Immature natural killer cell (primary cell): Measurements from ENCODE around the gene NEMP1. TPM values are rescaled to one million over a fixed set of nuclear protein-coding genes. Genes with fewer than 3 reads are reported as not detected.

Source experiments
- DNase-seq, 3 donors: peaks; one replicate each; pipeline ENCODE4 v3.0.0; 2022; ENCODE audit warnings: mixed read lengths in 1 of 3
- H3K27ac Mint-ChIP-seq, 6 donors: one replicate each; pipeline ENCODE4 v1.8.0; 2020; ENCODE audit warnings: mixed read lengths in 6 of 6, mild to moderate bottlenecking in 5 of 6, inconsistent platforms in 4 of 6, moderate library complexity in 3 of 6
- H3K27me3 Mint-ChIP-seq, 3 donors: one replicate each; pipeline ENCODE4 v1.8.0; 2020 to 2021; ENCODE audit warnings: low read depth in 3 of 3, mild to moderate bottlenecking in 3 of 3, mixed read lengths in 3 of 3, moderate library complexity in 3 of 3, inconsistent platforms in 1 of 3
- H3K36me3 Mint-ChIP-seq, 3 donors: one replicate each; pipeline ENCODE4 v1.8.0; 2020; ENCODE audit warnings: mixed read lengths in 3 of 3, inconsistent platforms in 2 of 3, mild to moderate bottlenecking in 2 of 3
- H3K4me1 Mint-ChIP-seq, 2 donors: one replicate each; pipeline ENCODE4 v1.8.0; 2020; ENCODE audit warnings: inconsistent platforms in 2 of 2, mild to moderate bottlenecking in 2 of 2, mixed read lengths in 2 of 2, moderate library complexity in 1 of 2
- H3K4me3 Mint-ChIP-seq, 5 donors: one replicate each; pipeline ENCODE4 v1.8.0; 2020; ENCODE audit warnings: mild to moderate bottlenecking in 5 of 5, mixed read lengths in 5 of 5, inconsistent platforms in 3 of 5, moderate library complexity in 3 of 5
- H3K9me3 Mint-ChIP-seq, 6 donors: one replicate each; pipeline ENCODE4 v1.8.0; 2020; ENCODE audit warnings: mild to moderate bottlenecking in 6 of 6, mixed read lengths in 6 of 6, inconsistent platforms in 4 of 6, moderate library complexity in 3 of 6
- polyA plus RNA-seq, 3 donors: library from polyadenylated mRNA; unstranded; fragments of 300-500 nt; fragmentation: Illumina TruSeq; gene quantifications; one replicate each; pipeline ENCODE4 v1.2.3, GENCODE V29; 2021

NEMP1 gene
- polyA plus RNA-seq, 3 donors from 2014 or later = 1.6 to 4.1 (median 2.6) TPM

DNA sequence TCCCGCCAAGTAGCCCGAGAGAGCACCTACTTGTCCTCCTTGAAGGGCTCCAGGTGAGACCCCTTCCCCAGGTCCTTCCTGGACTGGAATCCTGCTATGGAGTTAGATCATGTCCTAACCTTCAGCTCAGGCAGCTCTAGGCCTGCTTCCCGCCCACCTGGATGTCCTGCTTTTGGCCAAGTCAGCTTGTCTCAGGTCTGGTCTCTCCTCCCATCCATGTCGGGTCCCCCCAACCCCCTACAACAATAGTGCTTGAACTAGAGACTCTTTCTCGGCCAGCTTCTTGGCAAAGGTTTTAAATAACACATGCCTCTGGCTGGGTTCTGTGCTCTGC, 13.9 kb upstream of the NEMP1 start:
- Mint-ChIP-seq H3K27ac (peak overlapping the region in 3 of 6 donors; percentile 19 to 68 (median 46)), H3K9me3 (no peaks in the 10 kb centered on the region), H3K27me3 (peaks cover 3 to 13% (median 10%) of the 10 kb centered on the region in 3 donors), H3K4me1 (peaks cover 30 to 33% of the 10 kb centered on the region in 2 donors), H3K4me3 (no peak overlapping the region), H3K36me3 (peaks cover 6 to 16% (median 9%) of the 10 kb centered on the region in 3 donors)
- no peak for DNase-seq

DNA sequence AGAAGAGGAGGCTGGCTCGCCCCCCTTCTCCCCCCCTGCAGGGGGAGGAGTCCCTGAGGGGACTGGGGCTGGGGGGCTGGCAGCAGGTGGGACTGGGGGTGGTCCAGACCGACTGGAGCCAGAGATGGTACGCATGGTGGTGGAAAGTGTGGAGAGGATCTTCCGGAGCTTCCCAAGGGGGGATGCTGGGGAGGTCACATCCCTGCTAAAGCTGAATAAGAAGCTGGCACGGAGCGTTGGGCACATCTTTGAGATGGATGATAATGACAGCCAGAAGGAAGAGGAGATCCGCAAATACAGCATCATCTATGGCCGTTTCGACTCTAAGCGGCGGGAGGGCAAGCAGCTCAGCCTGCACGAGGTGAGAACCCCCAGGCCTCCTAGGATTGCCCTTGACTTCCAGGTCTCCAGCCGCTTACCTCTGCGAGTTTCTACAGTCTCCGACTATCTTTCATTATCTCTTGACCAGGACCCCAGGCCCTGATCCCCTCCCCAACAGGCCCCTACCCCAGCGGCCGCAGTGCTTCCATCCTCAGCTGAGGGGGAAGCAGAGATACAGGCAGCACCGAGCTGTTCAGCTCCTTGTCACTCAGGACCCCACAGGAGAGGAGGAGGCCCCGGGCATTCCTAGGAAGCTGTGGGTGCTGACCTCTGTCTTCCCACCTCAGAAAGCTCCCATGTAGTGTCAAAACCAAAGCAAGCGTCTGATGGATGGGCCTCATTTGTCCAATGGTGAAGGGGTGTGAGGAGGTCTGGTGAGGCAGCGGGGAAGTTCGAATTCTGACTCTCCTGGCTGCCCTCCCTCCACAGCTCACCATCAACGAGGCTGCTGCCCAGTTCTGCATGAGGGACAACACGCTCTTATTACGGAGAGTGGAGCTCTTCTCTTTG, 13.3 kb upstream of the NEMP1 start:
- Mint-ChIP-seq H3K4me1 (peaks cover 31 to 33% of the 10 kb centered on the region in 2 donors), H3K9me3 (no peaks in the 10 kb centered on the region), H3K36me3 (peaks cover 3 to 11% (median 6%) of the 10 kb centered on the region in 3 donors), H3K4me3 (peak overlapping the region in 2 of 5 donors; percentile 9 to 53), H3K27me3 (peaks cover 3 to 13% (median 10%) of the 10 kb centered on the region in 3 donors), H3K27ac (peak overlapping the region in 1 of 6 donors; percentile 30)
- no peak for DNase-seq

DNA sequence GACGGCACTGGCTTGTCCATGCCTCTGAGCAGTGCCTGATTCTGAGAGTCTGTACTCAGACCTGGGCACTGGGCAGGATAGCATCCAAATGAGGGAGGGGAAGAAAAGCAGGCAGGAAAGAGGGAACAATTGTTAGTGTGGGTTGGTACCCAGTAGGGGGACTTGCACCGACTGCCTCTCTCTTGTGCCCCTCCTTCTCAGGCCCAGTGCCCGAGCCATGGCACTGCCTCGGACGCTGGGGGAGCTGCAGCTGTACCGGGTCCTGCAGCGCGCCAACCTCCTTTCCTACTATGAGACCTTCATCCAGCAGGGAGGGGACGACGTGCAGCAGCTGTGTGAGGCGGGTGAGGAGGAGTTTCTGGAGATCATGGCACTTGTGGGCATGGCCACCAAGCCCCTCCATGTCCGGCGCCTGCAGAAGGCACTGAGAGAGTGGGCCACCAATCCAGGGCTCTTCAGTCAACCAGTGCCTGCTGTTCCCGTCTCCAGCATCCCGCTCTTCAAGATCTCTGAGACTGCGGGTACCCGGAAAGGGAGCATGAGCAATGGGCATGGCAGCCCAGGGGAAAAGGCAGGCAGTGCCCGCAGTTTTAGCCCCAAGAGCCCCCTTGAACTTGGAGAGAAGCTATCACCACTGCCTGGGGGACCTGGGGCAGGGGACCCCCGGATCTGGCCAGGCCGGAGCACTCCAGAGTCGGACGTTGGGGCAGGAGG, 12.5 kb upstream of the NEMP1 start:
- Mint-ChIP-seq H3K9me3 (no peaks in the 10 kb centered on the region), H3K4me3 (peak overlapping the region; percentile 2 to 29 (median 15)), H3K4me1 (peaks cover 39 to 41% of the 10 kb centered on the region in 2 donors), H3K27me3 (peaks cover 3 to 13% (median 9%) of the 10 kb centered on the region in 3 donors), H3K36me3 (peaks cover 0 to 5% (median 3%) of the 10 kb centered on the region in 3 donors), H3K27ac (peak overlapping the region in 4 of 6 donors; percentile 1 to 76 (median 47))
- DNase-seq = no peak

DNA sequence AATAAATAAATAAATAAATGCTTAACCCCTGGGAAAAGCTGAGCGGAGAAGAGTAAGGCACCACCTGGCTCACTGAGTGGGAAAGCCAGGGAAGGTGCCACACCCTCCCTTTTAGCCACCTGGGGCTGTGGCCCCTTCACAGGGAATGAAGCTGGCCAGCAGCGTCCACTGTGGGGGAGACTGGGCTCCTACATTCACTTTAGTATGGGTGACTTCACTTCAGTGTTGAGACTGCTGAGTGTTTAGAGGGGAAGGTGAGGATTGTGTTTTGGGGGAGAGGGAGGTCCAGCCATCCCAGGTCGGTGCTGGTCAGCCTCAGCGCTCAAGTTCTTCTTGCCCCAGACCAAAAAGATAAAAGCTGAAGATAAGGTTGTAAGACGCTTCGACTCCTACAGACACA, 11.9 kb upstream of the NEMP1 start:
- no peaks in the 10 kb centered on the region for H3K36me3 Mint-ChIP-seq
- H3K27me3 Mint-ChIP-seq = peaks cover 3 to 13% (median 9%) of the 10 kb centered on the region in 3 donors
- peaks cover 45 to 47% of the 10 kb centered on the region in 2 donors for H3K4me1 Mint-ChIP-seq
- DNase-seq = no peak
- H3K27ac Mint-ChIP-seq = peak overlapping the region in 3 of 6 donors; percentile 41 to 76 (median 71)
- peak overlapping the region; percentile 2 to 29 (median 15) for H3K4me3 Mint-ChIP-seq
- no peaks in the 10 kb centered on the region for H3K9me3 Mint-ChIP-seq

DNA sequence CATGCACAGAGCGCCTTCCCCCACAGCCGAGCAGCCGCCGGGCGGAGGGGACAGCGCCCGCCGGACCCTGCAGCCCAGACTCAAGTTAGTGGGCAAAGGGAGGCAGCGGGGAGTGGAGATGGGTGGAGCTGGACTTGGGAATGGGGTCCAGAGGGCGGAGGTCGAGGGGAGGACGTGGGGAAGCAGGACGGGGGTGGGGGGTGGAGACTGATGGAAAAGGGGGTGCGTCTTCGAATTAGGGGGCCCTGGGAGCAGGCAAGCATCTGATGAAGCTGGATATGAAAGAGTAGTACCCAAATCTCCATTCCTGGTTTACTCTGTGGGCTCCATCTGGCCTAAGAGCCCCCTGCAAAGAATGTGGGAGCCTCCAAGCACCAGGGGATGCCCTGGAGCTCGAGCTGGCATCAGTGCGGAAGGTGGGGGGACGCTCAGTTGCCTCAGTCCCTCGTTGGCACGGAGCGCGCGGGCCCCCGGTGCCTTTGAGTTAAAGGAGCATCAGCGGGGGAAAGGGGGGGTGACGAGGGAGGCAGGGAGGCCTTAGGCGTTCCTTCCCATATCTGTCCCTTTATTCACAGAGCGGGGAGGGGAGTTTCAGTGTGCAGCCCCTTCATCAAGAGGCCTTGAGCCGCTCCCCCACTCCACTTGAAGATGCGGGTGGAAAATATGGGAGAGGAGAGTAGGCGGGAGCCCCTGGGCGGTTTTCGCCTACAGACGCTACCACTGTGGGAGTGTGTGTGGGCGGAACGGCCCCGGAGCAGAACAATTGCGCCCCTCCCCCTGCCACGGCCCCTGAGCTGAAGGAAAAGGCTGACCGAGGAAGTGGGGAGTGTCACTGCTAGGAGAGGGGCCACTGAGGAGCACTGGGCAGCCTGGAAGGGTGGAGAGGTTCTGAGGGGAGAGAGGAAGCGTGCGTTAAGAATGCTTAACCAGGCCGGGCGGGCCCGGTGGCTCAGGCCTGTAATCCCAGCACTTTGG, 11.0 kb upstream of the NEMP1 start:
- Mint-ChIP-seq H3K4me3 (peak overlapping the region; percentile 85 to 89 (median 86)), H3K9me3 (no peaks in the 10 kb centered on the region), H3K27me3 (peaks cover 3 to 13% (median 9%) of the 10 kb centered on the region in 3 donors), H3K27ac (peak overlapping the region; percentile 48 to 82 (median 72)), H3K36me3 (no peaks in the 10 kb centered on the region), H3K4me1 (peaks cover 46 to 48% of the 10 kb centered on the region in 2 donors)
- DNase-seq = peak; percentile 17 to 21 (median 18)

DNA sequence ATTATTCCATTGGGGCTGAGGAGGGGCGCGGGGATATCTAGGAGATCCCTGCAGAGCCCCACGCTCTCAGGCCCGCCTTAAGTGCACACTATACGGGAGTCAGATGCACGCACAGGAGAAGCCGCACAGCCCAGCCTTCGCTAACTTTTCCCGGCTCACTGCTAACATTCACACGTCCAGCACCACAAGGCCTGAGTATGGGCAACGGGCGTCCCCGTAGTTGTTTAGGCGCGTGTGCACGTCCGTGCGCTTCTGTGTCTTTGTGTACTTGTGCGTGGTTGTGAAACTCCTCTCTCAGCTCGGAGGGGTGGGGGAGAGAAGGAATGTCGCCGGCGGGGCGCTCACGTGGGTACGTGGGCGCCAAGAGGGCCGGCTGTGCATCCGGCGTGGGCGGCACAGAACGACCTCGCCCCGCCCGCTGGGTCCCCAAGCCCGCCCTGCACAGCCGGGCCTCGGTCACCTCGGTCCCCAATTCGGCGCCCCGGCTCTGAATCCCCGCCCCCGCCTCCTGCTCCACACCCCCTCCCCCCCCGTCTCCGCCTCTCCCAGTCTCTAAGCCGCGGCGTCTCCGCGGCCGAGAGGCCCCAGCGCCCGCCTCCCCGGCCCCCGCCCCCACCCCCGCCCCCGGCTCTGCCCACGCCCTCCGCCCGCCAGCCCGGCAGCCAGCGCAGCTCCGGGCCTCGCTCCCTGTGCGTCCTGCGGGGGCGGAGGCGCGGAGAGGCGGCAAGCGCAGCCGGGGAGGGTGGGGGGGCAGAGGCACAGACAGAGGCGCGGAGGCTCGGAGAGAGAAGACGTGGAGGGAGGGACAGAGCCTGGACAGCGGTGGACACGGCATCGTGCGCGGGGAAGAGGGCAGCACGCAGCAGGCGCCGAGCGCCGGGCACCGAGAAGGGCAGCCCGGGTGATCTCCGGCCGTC, 10.0 kb upstream of the NEMP1 start, which contains the start of gene NAB2:
Gene NAB2 (plus strand): TSS at position 761 of the 917 bp plus-strand sequence. CDS start 158 bp downstream, outside the sequence.
- peaks cover 3 to 13% (median 9%) of the 10 kb centered on the region in 3 donors for H3K27me3 Mint-ChIP-seq
- peak within 1 kb of the TSS; percentile 88 to 97 (median 95) for H3K4me3 Mint-ChIP-seq
- peaks cover 43 to 45% of the 10 kb centered on the region in 2 donors for H3K4me1 Mint-ChIP-seq
- peak; percentile 90 to 93 (median 93) for DNase-seq
- no peaks in the 10 kb centered on the region for H3K9me3 Mint-ChIP-seq
- H3K27ac Mint-ChIP-seq = peak within 1 kb of the TSS; percentile 84 to 99 (median 97)
- H3K36me3 Mint-ChIP-seq = no peaks in the 10 kb centered on the region

DNA sequence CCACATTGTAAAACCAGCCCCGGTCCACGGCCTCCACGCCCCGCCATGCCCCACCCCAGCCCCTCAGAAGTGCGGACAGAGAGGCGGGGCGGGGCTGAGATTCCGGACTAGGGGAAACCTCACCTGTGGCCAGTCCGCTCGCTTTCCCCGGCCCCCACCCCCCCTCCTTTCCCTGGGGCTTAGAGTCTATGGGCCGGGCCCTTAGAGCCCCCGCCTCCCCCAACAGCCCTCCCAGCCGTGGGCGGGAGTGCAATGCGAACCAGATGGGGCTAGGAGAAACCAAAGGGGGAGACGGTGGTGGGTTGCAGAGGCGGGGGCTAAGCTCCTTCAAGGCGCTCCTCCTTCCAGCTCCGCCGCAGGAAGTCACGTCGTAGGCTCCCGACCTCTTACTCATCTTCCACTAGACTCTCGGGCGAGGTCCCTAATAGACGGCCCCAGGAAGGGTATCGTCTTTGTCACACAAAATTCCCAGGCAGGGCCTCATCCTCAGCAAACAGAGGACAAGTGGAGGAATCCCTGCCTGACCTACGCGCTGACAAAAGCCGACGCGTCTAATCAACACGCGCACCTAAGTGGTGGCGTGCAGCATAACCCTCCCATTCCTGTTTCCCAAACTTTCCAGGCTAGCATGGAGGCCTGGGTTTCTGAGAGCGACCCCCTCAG, 9.2 kb upstream of the NEMP1 start:
- H3K4me1 Mint-ChIP-seq = peaks cover 40 to 41% of the 10 kb centered on the region in 2 donors
- peak overlapping the region; percentile 84 to 99 (median 97) for H3K27ac Mint-ChIP-seq
- H3K9me3 Mint-ChIP-seq = no peaks in the 10 kb centered on the region
- H3K27me3 Mint-ChIP-seq = peaks cover 3 to 13% (median 9%) of the 10 kb centered on the region in 3 donors
- H3K36me3 Mint-ChIP-seq = no peaks in the 10 kb centered on the region
- DNase-seq = peak; percentile 69 to 75 (median 74)
- peak overlapping the region; percentile 88 to 97 (median 95) for H3K4me3 Mint-ChIP-seq

DNA sequence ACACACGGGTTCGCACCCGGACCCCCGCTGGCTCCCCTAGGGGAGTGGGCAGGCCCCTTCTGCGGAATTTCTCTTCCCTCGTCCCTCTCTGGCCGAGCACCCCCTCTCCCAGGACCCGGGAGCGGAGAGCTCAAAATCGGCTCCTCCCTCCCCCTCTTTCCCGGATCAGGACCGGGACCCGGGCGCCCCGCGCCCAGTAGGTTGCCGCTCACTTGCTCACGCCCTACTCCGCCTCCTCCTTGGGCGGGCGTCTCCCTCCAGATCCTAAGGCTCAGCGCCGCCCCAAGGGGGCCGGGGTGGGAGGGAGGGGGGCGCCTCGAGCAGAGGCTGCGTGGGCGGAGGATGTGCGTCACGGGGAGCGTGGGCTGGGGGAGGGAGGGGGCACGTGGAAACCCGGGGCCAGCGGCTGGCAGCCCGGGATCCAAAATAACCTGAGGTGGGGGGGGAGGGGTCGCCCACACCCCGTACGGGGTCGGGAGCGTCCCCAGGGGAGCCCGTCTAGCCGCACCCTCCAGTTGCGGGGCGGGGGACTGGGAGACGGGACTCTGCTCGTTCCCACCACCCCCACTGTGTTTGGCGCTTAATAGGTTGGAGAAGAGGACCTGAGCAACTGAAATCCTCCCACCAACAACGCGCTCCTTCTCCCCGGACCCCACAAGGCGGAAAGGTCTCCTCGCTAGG, 8.6 kb upstream of the NEMP1 start:
- peak overlapping the region; percentile 89 to 97 (median 95) for H3K4me3 Mint-ChIP-seq
- H3K27me3 Mint-ChIP-seq = peaks cover 3 to 11% (median 9%) of the 10 kb centered on the region in 3 donors
- DNase-seq = peak; percentile 77 to 82 (median 81)
- H3K4me1 Mint-ChIP-seq = peaks cover 36 to 40% of the 10 kb centered on the region in 2 donors
- peak overlapping the region; percentile 84 to 99 (median 97) for H3K27ac Mint-ChIP-seq
- H3K36me3 Mint-ChIP-seq = no peaks in the 10 kb centered on the region
- H3K9me3 Mint-ChIP-seq = no peaks in the 10 kb centered on the region

DNA sequence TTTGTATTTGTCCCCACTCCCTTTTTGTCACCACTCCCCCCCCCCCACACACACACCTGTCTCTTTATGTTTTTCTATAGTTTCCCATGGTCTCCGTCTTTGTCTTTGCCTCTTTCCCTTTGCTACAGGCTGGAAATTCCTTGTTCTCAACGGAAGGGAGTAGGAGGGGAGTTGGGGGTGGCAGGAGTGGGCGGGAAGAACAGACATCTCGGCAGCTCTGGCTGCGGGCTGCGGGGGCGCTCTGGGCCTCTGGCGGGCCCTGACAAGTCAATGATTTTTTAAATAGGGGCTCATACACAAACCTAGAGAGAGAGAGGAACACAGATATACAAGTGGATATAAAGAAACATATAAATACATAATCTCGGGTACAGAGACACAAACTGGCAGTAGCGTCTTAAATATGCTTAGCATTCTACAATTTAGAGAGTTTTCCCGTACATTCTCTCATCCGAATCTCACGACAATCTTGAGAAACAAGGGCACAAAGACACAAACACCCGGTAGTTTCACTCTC, 8.0 kb upstream of the NEMP1 start:
- peak overlapping the region; percentile 84 to 96 (median 95) for H3K27ac Mint-ChIP-seq
- H3K4me3 Mint-ChIP-seq = peak overlapping the region; percentile 86 to 95 (median 90)
- no peaks in the 10 kb centered on the region for H3K9me3 Mint-ChIP-seq
- peak; percentile 40 to 46 (median 42) for DNase-seq
- H3K4me1 Mint-ChIP-seq = peaks cover 36 to 40% of the 10 kb centered on the region in 2 donors
- no peaks in the 10 kb centered on the region for H3K36me3 Mint-ChIP-seq
- peaks cover 3 to 10% (median 9%) of the 10 kb centered on the region in 3 donors for H3K27me3 Mint-ChIP-seq

DNA sequence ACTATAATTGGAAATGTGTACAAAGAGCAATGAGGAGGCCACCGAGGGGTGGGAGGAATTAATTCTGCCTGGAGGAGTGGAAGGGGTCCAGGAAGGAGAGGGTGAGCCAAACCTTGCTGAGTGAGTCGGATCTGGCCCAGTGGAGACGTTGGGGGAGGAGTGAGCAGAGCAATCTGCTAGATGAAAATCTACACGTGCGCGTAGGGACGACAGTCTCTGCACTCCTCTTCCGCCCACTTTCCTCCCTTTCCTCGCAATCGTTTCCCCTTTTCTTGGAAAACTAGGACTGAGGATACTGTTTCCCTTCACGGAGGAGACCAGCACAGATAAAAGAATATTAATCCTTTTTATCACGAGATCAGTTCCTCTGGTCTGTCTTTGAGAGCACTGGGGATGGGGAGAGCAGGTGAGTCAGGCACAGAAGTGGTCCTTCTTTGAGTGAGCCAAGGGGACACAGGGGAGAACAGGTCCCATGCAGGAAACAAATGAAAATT, 7.5 kb upstream of the NEMP1 start:
- peak overlapping the region; percentile 86 to 95 (median 90) for H3K4me3 Mint-ChIP-seq
- H3K36me3 Mint-ChIP-seq = no peaks in the 10 kb centered on the region
- peaks cover 3 to 10% (median 9%) of the 10 kb centered on the region in 3 donors for H3K27me3 Mint-ChIP-seq
- peaks cover 34 to 40% of the 10 kb centered on the region in 2 donors for H3K4me1 Mint-ChIP-seq
- peak overlapping the region; percentile 84 to 96 (median 95) for H3K27ac Mint-ChIP-seq
- no peaks in the 10 kb centered on the region for H3K9me3 Mint-ChIP-seq
- no peak for DNase-seq

DNA sequence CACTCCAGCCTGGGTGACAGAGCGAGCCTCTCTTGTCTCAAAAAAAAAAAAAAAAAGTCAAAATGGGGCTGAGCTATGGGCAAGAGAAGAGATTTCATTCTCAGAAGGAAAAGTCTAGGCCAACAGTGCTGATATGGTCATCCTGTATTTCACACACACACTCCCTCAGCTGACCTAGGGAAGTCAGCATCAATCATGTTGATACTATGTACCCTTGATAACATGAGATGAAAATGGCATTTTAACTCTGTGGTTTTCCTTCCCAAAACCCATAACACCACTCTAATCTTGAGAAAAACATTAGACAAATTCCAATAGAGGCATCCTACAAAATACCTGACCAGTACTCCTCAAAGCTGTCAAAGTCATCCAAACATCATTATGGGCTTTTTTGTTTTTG, 2.3 kb upstream of the NEMP1 start:
- peaks cover 29 to 30% of the 10 kb centered on the region in 2 donors for H3K4me1 Mint-ChIP-seq
- peak overlapping the region in 1 of 5 donors; percentile 25 for H3K4me3 Mint-ChIP-seq
- H3K9me3 Mint-ChIP-seq = no peaks in the 10 kb centered on the region
- peaks cover 0 to 6% (median 0%) of the 10 kb centered on the region in 3 donors for H3K27me3 Mint-ChIP-seq
- no peak for DNase-seq
- H3K36me3 Mint-ChIP-seq = no peaks in the 10 kb centered on the region
- peak overlapping the region in 4 of 6 donors; percentile 25 to 78 (median 66) for H3K27ac Mint-ChIP-seq
